Adipose tissue (tissue), 3 donors: ENCODE data around the gene CLPTM1. TPM values are rescaled to one million over a fixed set of nuclear protein-coding genes. Genes with fewer than 3 reads are reported as not detected.
"Not testable (repeated sequence)": the region's sequence is repeated elsewhere in the genome, so short reads cannot be mapped to it uniquely, and the experiment has no call there.

Experiments used
- H3K27ac ChIP-seq: one replicate; pipeline ENCODE4 v1.5.1; 2013; ENCODE audit warnings: low read depth, low read length
- WGBS, 3 donors: extraction: QIAGEN DNeasy Blood & Tissue Kit; methylation state at CpG; one replicate each; pipeline ENCODE4 v1.1.7; 2013; 5-methylcytosine and 5-hydroxymethylcytosine counted together
- polyA plus RNA-seq, 3 donors: library from polyadenylated mRNA; stranded (reverse); fragments of 200-250 nt; gene quantifications; one replicate each; pipeline ENCODE4 v1.2.3, GENCODE V29; 2013
- donor health status: healthy with polysubstance abuse.
- donor health status: Bipolar disorder and iron deficiency.
- donor health status: healthy.

The CLPTM1 gene, protein sequence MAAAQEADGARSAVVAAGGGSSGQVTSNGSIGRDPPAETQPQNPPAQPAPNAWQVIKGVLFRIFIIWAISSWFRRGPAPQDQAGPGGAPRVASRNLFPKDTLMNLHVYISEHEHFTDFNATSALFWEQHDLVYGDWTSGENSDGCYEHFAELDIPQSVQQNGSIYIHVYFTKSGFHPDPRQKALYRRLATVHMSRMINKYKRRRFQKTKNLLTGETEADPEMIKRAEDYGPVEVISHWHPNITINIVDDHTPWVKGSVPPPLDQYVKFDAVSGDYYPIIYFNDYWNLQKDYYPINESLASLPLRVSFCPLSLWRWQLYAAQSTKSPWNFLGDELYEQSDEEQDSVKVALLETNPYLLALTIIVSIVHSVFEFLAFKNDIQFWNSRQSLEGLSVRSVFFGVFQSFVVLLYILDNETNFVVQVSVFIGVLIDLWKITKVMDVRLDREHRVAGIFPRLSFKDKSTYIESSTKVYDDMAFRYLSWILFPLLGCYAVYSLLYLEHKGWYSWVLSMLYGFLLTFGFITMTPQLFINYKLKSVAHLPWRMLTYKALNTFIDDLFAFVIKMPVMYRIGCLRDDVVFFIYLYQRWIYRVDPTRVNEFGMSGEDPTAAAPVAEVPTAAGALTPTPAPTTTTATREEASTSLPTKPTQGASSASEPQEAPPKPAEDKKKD
- polyA plus RNA-seq: 100 to 1,000 TPM in 1 of 3 donors, 10 to 100 TPM in 2; 55.8 to 151 (median 75.7) TPM

DNA sequence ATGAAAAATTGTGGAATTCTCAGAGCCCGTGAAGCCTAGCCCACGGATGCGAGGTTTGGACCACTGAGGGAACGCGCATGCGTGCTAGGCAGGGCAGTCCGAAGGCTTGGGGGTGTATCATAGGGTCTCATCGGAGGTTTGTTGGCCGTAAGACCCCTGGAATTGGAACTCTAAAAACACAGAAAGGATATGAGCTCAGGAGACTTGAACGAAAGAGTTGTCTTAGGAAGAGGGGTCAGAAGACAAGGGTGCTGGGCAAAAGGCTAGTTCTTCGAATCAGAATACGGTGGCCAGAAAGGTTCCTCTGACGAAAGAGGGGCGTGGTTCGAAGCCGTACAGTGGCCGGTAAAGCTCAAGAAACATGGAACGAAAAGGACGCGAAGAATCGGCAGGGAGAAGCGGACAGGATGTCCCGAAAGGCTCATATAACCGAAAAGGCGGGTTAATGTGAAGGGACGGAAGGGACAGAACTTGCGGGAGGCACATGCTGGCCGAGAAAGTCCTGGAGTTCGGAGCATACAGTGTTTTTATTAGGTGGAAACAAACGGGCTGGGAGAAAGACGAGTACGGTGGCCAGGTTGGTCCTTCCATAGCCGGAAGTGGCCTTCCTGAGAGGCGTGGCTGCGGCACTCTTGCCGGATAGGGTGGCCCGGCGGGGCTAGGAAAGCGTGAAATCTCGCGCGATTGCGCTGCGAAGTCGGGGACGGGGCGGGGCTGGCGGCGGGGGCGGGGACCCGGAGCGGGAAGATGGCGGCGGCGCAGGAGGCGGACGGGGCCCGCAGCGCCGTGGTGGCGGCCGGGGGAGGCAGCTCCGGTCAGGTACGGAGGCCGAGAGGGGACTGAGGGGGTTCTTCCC is at the start of gene CLPTM1:
TSS of gene CLPTM1 (plus strand) at position 732 of the 856 bp plus-strand sequence. CDS start at position 748, 16 bp downstream.
- H3K27ac ChIP-seq: peak within 1 kb of the TSS; percentile 89
- 0 to 1% (median 1%) methylated on average over 59 to 65 of the region's 65 CpGs for WGBS, 3 donors

DNA sequence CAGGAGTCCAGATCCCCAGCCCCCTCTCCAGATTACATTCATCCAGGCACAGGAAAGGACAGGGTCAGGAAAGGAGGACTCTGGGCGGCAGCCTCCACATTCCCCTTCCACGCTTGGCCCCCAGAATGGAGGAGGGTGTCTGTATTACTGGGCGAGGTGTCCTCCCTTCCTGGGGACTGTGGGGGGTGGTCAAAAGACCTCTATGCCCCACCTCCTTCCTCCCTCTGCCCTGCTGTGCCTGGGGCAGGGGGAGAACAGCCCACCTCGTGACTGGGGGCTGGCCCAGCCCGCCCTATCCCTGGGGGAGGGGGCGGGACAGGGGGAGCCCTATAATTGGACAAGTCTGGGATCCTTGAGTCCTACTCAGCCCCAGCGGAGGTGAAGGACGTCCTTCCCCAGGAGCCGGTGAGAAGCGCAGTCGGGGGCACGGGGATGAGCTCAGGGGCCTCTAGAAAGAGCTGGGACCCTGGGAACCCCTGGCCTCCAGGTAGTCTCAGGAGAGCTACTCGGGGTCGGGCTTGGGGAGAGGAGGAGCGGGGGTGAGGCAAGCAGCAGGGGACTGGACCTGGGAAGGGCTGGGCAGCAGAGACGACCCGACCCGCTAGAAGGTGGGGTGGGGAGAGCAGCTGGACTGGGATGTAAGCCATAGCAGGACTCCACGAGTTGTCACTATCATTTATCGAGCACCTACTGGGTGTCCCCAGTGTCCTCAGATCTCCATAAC is 49.6 kb upstream of the CLPTM1 start, which contains the start of gene APOE:
TSS of gene APOE (plus strand) at position 360 of the 724 bp plus-strand sequence. CDS start 829 bp downstream, outside the sequence.
- H3K27ac ChIP-seq: no peak within 1 kb of the TSS

DNA sequence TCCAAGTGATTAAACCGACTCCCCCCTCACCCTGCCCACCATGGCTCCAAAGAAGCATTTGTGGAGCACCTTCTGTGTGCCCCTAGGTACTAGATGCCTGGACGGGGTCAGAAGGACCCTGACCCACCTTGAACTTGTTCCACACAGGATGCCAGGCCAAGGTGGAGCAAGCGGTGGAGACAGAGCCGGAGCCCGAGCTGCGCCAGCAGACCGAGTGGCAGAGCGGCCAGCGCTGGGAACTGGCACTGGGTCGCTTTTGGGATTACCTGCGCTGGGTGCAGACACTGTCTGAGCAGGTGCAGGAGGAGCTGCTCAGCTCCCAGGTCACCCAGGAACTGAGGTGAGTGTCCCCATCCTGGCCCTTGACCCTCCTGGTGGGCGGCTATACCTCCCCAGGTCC is 47.6 kb upstream of the CLPTM1 start:
- H3K27ac ChIP-seq: no peak overlapping the region
- 90 to 93% (median 91%) methylated on average over 12 of the region's 12 CpGs for WGBS, 3 donors

More for the DNA sequence above, 49.6 kb upstream of the CLPTM1 start, which contains the start of gene APOE:
- 1 to 3% (median 2%) methylated on average over 19 to 20 of the region's 20 CpGs for WGBS, 3 donors

DNA sequence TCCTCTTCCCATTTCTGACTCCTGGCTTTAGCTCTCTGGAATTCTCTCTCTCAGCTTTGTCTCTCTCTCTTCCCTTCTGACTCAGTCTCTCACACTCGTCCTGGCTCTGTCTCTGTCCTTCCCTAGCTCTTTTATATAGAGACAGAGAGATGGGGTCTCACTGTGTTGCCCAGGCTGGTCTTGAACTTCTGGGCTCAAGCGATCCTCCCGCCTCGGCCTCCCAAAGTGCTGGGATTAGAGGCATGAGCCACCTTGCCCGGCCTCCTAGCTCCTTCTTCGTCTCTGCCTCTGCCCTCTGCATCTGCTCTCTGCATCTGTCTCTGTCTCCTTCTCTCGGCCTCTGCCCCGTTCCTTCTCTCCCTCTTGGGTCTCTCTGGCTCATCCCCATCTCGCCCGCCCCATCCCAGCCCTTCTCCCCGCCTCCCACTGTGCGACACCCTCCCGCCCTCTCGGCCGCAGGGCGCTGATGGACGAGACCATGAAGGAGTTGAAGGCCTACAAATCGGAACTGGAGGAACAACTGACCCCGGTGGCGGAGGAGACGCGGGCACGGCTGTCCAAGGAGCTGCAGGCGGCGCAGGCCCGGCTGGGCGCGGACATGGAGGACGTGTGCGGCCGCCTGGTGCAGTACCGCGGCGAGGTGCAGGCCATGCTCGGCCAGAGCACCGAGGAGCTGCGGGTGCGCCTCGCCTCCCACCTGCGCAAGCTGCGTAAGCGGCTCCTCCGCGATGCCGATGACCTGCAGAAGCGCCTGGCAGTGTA is 46.9 kb upstream of the CLPTM1 start:
- no peak overlapping the region for H3K27ac ChIP-seq
- WGBS, 3 donors: 93 to 94% (median 93%) methylated on average over 46 of the region's 46 CpGs

DNA sequence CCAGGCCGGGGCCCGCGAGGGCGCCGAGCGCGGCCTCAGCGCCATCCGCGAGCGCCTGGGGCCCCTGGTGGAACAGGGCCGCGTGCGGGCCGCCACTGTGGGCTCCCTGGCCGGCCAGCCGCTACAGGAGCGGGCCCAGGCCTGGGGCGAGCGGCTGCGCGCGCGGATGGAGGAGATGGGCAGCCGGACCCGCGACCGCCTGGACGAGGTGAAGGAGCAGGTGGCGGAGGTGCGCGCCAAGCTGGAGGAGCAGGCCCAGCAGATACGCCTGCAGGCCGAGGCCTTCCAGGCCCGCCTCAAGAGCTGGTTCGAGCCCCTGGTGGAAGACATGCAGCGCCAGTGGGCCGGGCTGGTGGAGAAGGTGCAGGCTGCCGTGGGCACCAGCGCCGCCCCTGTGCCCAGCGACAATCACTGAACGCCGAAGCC is 46.3 kb upstream of the CLPTM1 start:
- whole genome bisulfite sequencing, 3 donors: 95 to 96% (median 95%) methylated on average over 33 to 44 of the region's 44 CpGs

DNA sequence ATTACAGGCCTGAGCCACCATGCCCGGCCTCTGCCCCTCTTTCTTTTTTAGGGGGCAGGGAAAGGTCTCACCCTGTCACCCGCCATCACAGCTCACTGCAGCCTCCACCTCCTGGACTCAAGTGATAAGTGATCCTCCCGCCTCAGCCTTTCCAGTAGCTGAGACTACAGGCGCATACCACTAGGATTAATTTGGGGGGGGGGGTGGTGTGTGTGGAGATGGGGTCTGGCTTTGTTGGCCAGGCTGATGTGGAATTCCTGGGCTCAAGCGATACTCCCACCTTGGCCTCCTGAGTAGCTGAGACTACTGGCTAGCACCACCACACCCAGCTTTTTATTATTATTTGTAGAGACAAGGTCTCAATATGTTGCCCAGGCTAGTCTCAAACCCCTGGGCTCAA is 45.4 kb upstream of the CLPTM1 start:
- H3K27ac ChIP-seq: no peak overlapping the region
- 87 to 96% (median 93%) methylated on average over 5 of the region's 5 CpGs for WGBS, 3 donors

More for the DNA sequence above, 46.3 kb upstream of the CLPTM1 start:
- no peak overlapping the region for H3K27ac ChIP-seq

DNA sequence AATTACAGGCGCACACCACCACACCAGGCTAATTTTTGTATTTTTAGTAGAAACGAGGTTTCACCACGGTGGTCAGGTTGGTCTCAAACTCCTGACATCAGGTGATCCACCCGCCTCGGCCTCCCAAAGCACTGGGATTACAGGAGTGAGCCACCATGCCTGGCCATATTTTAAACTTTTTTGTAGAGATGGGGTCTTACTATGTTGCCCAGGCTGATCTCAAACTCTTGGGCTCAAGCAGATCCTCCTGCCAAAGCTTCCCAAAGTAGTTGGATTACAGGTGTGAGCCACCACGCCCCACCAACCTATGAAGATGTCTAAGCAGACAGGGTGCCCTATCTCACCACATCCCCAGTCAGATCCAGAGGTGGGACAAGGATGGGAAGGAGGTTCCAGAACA is 43.3 kb upstream of the CLPTM1 start:
- not testable (repeated sequence) for H3K27ac ChIP-seq
- WGBS, 3 donors: 76 to 93% (median 92%) methylated on average over 6 of the region's 6 CpGs

DNA sequence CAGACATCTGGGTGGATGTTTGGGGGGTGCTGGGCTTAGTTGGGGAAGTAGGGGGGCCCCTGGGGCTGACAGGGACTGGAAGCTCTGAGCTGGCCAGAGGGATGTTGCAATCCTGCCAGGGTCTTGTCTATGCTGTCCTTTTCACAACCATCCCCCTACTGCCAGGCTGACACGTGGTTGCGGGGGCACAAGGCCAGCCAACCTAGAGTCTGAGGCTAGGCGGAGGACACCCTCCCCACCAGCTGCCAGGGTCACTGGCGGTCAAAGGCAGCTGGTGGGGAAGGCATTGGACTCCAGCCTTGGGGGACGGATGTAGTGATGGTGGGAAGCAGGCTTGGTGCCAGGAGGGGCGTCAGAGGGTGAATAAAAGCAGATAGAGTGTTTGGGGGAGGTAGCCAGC is 42.3 kb upstream of the CLPTM1 start:
- no peak overlapping the region for H3K27ac ChIP-seq
- WGBS, 3 donors: 36 to 52% (median 47%) methylated on average over 6 of the region's 6 CpGs

DNA sequence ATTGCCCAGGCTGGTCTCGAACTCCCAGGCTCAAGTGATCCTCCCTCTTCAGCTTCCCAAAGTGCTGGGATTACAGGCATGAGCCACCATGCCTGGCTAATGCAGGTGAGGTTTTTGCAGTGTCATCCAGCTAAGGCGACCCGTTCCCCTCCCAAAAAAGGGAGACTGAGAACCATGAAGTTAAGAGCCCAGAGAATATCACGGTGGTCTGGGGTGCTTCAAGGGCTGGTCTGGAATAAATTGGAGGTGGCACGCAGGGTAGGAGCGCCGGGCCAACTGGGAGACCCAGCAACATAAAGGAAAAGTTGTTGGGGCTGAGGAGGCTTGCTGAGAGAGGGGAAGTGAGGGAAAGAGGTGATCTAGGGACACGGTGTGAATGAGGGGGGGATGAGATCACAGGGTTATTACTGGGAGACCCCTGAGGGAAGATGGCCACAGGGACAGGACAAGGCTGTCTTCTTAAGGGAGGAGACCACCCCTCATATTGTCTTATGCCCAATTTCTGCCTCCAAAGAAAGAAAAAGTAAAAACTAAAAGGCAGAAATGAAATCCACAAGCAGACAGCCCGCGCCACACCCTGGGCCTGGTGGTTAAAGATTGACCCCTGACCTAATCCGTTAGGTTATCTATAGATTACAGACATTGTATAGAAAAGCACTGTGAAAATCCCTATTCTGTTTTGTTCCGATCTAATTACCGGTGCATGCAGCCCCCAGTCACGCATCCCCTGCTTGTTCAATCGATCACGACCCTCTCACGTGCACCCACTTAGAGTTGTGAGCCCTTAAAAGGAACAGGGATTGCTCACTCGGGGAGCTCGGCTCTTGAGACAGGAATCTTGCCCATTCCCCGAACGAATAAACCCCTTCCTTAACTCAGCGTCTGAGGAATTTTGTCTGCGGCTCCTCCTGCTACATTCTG is 41.4 kb upstream of the CLPTM1 start:
- not testable (repeated sequence) for H3K27ac ChIP-seq
- 55 to 64% (median 58%) methylated on average over 22 to 23 of the region's 23 CpGs for WGBS, 3 donors

DNA sequence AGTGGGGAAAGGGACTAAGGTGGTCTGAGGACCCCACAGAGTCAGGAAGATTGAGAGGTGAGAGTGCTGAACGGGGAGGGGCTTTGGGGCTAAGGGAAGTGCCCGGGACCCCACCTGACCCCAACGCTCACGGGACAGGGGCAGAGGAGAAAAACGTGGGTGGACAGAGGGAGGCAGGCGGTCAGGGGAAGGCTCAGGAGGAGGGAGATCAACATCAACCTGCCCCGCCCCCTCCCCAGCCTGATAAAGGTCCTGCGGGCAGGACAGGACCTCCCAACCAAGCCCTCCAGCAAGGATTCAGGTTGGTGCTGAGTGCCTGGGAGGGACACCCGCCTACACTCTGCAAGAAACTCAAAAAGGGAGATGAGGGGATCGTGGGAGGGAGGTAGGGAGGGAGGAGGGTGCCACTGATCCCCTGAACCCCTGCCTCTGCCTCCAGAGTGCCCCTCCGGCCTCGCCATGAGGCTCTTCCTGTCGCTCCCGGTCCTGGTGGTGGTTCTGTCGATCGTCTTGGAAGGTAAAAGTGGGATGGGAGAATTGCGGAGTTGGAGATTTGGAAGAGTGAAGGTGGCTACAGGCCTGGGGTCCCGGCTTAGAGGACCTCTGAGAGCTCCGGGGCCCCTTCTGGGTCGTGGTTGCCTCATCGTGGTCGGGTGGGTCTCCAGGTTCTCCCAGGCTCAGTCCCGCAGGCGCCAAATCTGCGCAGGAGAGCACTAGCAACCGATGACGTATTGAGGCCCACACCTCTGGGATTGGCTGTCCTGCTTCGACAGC is 40.6 kb upstream of the CLPTM1 start, which contains the start of gene APOC1:
TSS of gene APOC1 (plus strand) at position 176 of the 774 bp plus-strand sequence. CDS start at position 460, 284 bp downstream.
- H3K27ac ChIP-seq: not testable (repeated sequence)

DNA sequence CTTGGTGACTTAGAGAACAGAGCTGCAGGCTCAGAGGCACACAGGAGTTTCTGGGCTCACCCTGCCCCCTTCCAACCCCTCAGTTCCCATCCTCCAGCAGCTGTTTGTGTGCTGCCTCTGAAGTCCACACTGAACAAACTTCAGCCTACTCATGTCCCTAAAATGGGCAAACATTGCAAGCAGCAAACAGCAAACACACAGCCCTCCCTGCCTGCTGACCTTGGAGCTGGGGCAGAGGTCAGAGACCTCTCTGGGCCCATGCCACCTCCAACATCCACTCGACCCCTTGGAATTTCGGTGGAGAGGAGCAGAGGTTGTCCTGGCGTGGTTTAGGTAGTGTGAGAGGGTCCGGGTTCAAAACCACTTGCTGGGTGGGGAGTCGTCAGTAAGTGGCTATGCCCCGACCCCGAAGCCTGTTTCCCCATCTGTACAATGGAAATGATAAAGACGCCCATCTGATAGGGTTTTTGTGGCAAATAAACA is 30.9 kb upstream of the CLPTM1 start:
- 71 to 79% (median 77%) methylated on average over 8 of the region's 8 CpGs for WGBS, 3 donors
- no peak overlapping the region for H3K27ac ChIP-seq

More for the DNA sequence above, 40.6 kb upstream of the CLPTM1 start, which contains the start of gene APOC1:
- 6 to 14% (median 11%) methylated on average over 21 to 26 of the region's 28 CpGs for WGBS, 3 donors

DNA sequence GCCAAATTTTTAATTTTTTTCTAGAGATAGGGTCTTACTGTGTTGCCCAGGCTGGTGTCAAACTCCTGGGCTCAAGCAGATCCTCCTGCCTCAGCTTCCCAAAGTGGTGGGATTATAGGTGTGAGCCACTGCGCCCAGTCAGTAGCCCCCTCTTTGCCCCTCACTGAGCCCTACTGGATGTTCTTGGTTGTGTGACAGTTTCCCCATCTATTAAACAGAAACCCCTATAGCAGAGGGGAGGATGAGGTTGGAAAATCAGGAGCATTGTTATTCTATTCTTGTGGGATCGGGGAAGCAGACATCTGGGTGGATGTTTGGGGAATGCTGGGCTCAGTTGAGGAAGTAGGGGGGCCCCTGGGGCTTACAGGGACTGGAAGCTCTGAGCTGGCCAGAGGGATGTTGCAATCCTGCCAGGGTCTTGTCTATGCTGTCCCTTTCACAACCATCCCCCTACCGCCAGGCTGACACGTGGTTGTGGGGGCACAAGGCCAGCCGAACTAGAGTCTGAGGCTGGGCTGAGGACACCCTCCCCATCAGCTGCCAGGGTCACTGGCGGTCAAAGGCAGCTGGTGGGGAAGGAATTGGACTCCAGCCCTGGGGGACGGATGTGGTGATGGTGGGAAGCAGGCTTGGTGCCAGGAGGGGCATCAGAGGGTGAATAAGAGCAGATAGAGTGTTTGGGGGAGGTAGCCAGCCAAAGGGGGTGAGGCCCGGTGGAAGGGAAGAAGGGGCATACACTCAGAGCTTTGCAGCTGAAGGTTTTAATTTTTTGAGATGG is 29.9 kb upstream of the CLPTM1 start:
- WGBS, 3 donors: 16 to 52% (median 19%) methylated on average over 8 of the region's 8 CpGs
- H3K27ac ChIP-seq: no peak overlapping the region

DNA sequence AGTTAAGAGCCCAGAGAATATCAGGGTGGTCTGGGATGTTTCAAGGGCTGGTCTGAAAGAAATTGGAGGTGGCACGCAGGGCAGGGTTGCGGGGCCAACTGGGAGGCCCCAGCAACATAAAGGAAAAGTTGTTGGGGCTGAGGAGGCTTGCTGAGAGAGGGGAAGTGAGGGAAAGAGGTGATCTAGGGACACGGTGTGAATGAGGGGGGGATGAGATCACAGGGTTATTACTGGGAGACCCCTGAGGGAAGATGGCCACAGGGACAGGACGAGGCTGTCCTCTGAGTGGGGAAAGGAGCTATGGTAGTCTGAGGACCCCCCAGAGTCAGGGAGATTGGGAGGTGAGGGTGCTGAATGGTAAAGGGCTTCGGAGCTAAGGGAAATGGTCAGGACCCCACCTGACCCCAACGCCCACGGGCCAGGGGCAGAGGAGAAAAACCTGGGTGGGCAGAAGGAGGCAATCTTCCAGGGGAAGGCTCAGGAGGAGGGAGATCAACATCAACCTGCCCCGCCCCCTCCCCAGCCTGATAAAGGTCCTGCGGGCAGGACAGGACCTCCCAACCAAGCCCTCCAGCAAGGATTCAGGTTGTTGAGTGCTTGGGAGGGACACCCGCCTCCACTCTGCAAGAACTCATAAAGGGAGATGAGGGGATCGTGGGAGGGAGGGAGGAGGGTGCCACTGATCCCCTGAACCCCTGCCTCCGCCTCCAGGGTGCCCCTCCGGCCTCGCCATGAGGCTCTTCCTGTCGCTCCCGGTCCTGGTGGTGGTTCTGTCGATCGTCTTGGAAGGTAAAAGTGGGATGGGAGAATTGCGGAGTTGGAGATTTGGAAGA is 28.7 kb upstream of the CLPTM1 start:
- H3K27ac ChIP-seq: not testable (repeated sequence)
- 41 to 50% (median 50%) methylated on average over 15 to 19 of the region's 19 CpGs for WGBS, 3 donors

DNA sequence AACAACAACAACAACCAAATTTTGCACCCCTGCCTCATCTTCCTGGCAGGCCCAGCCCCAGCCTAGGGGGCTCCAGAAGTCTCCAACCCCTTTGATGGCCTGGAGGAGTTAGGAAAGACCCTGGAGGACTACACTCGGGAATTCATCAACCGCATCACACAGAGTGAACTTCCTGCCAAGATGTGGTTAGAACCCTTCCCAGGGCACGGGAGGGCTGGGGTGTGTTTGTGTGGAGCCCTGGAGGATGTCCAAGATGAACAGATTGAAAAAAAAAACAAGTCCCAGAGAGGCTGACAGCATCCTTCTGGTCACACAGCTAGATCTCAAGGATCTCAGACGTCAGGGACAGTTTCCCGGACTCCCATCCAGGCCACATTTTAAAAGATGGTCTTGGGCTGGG is 27.4 kb upstream of the CLPTM1 start:
- WGBS, 3 donors: 27 to 58% (median 33%) methylated on average over 5 of the region's 5 CpGs
- H3K27ac ChIP-seq: no peak overlapping the region
